Glomerular visceral epithelial cell (primary cell): ENCODE data around the gene CXCL11.
"Not testable (repeated sequence)": the region's sequence is repeated elsewhere in the genome, so short reads cannot be mapped to it uniquely, and the experiment has no call there.

Experiments used
- DNase-seq: peaks from one replicate; pipeline ENCODE4 v3.0.0-alpha.2; 2016; ENCODE audit errors: extremely low spot score

CXCL11 gene

DNA sequence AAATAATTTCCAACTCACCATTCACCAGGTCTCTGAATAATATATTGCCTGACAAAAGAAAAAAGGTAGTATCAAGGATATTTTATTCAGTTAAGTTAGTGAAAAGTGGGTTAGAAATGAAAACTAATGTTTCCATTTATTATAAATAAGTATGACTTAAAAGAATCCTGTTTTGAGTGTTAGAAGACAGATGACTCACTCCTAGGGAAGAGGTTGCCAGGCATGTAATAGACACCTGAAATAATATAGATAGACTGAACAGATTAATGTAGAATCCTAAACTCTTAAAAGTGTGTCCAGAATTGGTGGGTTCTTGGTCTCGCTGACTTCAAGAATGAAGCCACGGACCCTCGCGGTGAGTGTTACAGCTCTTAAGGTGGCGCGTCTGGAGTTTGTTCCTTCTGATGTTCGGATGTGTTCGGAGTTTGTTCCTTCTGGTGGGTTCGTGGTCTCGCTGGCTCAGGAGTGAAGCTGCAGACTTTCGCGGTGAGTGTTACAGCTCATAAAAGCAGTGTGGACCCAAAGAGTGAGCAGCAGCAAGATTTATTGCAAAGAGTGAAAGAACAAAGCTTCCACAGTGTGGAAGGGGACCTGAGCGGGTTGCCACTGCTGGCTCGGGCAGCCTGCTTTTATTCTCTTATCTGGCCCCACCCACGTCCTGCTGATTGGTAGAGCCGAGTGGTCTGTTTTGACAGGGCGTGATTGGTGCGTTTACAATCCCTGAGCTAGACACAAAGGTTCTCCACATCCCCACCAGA, 6.5 kb upstream of the CXCL11 start:
- not testable (repeated sequence) for DNase-seq

GRCh38 chr4:76036855-76037254, 985 bp upstream of the CXCL11 start:
- DNase-seq = no peak

DNA sequence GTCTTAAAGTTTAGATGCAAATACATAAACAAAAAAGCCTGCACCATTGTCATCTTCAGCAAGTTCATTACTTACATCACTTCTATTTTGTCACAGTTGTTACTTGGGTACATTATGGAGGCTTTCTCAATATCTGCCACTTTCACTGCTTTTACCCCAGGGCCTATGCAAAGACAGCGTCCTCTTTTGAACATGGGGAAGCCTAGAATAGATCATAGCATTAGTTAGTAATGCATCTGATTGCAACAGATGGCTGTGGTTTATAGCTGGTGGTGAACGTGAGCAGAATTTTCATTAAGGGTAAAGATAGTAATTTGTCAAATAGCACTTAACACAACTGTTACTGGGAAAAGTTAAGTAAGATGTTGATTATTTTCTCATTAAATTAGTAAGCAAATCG, 729 bp downstream of the CXCL11 start:
- no peak for DNase-seq

GRCh38 chr4:76029300-76029699, 6.6 kb downstream of the CXCL11 start:
- DNase-seq = no peak

DNA sequence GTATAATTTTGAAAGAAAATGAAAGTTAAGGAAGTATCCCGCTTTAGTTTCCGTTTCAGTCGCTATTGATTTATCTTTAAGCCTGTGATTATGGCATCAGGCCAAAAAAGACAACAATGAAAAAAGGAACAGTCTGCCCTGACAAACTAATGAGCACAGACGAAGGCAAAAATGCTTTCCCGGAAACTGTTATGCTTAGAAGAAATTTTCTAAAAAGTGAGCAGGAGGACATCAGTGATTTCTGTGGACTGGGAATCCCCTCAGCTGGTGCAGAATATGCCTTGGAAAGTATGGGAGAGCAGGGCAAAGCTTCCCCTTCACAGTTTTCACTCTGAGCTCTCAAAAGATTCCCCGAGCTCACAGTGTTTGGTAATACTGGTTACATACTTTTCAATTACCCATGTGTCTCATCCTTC, 7.5 kb downstream of the CXCL11 start:
- no peak for DNase-seq

DNA sequence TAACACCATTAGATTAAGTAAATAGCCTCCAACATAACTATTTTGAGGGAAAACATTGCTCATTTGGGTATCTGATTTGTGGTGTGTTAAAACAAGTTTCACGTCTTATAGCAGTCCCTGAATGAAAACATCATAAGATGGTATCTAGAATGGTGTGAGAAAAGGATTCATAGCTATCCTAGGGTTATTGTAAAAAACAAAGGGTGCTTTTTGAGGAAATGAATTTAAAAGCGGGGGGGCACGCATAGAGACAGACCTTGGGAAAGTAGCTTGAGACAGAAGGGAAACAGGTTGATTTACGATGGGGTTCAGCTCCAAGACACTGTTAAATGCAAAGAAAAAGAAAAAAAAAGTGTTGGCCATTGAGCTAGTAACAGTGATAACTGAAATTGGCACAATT, 11.8 kb downstream of the CXCL11 start:
- no peak for DNase-seq

- DNase-seq = peak; percentile 17
These were observed 12.5 kb downstream of the CXCL11 start, which contains the start of gene CXCL10 for GRCh38 chr4:76023389-76023788. TSS of gene CXCL10 (minus strand) at chr4:76023497. CDS start at chr4:76023431, 66 bp downstream.

DNA sequence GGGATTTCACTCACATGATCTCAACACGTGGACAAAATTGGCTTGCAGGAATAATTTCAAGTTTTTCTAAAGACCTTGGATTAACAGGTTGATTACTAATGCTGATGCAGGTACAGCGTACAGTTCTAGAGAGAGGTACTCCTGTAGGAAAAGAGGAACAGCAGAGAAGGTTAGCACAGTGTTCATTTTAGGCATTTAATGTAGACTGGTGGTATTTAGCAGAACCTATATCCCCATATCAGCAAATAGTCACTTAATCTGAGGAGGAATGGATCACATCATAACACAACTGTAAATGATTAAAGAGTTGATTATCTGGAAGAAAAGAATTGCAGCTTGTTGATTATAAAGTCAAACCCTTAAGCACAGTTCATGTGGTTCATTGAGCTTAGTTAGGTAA, 13.2 kb downstream of the CXCL11 start:
- no peak for DNase-seq

- no peak for DNase-seq
These were observed 13.8 kb downstream of the CXCL11 start for GRCh38 chr4:76022031-76022430.

- DNase-seq = no peak
These were observed 18.7 kb downstream of the CXCL11 start for GRCh38 chr4:76017056-76017686.

GRCh38 chr4:76016393-76016792, 19.5 kb downstream of the CXCL11 start:
- DNase-seq = no peak

GRCh38 chr4:76013540-76013939, 22.3 kb downstream of the CXCL11 start:
- no peak for DNase-seq

- DNase-seq = no peak
These were observed 23.5 kb downstream of the CXCL11 start for GRCh38 chr4:76012388-76012801.

- DNase-seq = no peak
These were observed 24.0 kb downstream of the CXCL11 start for GRCh38 chr4:76011700-76012387.

GRCh38 chr4:76011018-76011670, 24.7 kb downstream of the CXCL11 start:
- no peak for DNase-seq

- DNase-seq = no peak
These were observed 25.3 kb downstream of the CXCL11 start for GRCh38 chr4:76010576-76010975.

- no peak for DNase-seq
These were observed 26.6 kb downstream of the CXCL11 start for GRCh38 chr4:76009311-76009710.

- DNase-seq = no peak
These were observed 28.6 kb downstream of the CXCL11 start, which contains the start of gene CXCL9 for GRCh38 chr4:76007089-76007862. TSS of gene CXCL9 (minus strand) at chr4:76007509. CDS start at chr4:76007449, 60 bp downstream.

DNA sequence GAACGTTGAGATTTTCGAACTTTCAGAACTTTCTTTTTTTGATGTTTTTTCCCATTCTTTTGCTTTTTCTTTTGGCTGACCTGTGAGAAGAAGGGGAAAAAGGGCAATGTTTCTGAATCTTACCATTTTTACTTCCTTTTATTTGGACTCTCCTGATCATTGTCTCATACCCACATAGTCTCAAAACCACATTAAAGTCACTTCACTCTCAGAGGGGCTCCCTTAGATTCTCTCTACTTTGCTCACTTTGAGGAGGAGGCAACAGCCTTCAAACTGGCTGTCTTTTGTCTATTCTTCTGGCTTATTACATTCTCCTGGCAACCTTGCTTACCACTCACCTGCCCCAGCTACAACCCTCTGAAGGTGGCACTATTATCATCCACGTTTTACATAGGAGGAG, 32.2 kb downstream of the CXCL11 start:
- no peak for DNase-seq

DNA sequence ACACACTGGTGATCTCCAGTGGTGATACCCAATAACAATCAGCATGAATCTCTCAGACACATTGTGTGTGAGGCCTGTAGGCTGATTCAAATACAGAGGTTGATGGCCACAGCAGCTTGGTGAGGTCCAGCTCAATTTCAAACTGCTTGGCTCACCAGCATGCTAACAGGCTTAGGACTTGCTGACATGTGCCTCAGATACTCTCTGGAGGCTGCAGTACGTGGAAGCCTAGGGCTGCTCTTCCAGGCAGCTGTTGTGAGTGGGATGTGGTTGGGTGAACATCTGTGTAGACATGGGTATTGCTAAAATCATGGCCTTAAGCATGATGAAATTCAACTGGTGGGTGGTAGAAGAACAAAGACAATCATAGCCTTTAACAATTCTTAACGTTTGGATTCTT, 32.8 kb downstream of the CXCL11 start:
- no peak for DNase-seq

DNA sequence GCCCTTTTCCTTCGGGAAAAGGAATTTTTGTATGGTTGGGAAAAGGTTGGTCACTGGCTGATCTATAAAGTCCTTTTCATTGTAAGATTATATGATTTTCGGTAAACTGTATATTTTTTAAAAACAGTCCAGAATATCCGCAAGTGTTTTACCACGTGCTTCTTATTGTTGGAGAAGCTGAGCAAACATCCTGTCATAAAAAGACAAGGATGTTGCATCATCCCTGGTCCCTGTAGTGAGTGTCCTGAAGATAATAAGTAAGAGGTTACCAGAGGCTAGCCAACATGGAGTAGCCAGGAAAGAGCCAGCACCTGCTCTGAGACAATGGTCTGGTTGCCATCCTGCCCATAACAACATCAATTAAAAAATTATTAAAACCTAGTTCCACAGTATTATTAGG, 33.7 kb downstream of the CXCL11 start:
- DNase-seq = no peak
